PC-3 (cell line): ENCODE data around the gene NFATC2.

Experiments
- EZH2 ChIP-seq: fragments of 300-600 bp; sonication (generic); IDR thresholded peaks from one replicate; pipeline ENCODE4 v1.6.1; 2017; ENCODE audit warnings: antibody characterized with exemption, mild to moderate bottlenecking, low read length; ENCODE audit not compliant: unreplicated experiment
- EZH2phosphoT487 ChIP-seq: fragments of 300-600 bp; sonication (generic); IDR thresholded peaks from 2 replicates; pipeline ENCODE4 v1.6.1; 2018; ENCODE audit warnings: mild to moderate bottlenecking, antibody characterized with exemption, low read length, borderline replicate concordance
- TF ChIP-seq, protein P1 (sequence below): fragments of 300-600 bp; sonication (generic); conservative IDR thresholded peaks from 2 replicates; pipeline ENCODE4 v1.5.1; 2017; ENCODE audit warnings: antibody characterized with exemption, low read depth, mild to moderate bottlenecking, low read length

DNA sequence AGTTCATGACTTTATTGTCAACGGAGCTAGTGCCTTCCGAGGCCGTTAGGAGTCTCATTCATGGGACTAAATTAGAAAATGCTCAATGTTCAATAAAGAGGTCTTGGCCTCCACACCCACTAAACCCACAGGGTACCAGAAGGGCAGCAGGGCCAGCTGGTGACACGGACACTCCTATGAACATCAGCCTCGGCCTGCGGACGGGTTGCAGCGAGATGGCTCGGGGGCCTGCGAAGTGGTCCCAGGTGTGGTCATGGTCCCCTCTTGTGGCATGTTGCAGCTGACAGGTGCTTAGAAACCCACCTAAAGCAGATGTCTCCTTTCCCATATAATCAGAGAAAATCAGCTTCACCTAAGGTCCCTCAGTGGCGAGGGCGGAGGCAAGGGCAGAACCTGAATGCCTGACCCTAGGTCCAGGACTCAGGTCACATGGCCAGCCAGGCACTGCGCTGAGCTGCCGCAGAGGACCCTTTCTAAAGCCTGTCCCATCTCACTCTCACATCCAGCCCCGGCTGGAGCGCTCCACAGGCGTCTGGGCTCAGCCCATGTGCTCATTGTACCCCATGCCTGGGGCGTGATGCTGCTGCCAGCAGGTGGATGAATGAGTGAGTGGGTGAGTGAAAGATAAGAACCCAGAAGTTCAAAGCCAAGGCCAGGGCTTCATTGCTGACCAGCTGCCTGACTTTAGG lies 35.8 kb downstream of the NFATC2 start:
- TF ChIP-seq, protein P1, sequence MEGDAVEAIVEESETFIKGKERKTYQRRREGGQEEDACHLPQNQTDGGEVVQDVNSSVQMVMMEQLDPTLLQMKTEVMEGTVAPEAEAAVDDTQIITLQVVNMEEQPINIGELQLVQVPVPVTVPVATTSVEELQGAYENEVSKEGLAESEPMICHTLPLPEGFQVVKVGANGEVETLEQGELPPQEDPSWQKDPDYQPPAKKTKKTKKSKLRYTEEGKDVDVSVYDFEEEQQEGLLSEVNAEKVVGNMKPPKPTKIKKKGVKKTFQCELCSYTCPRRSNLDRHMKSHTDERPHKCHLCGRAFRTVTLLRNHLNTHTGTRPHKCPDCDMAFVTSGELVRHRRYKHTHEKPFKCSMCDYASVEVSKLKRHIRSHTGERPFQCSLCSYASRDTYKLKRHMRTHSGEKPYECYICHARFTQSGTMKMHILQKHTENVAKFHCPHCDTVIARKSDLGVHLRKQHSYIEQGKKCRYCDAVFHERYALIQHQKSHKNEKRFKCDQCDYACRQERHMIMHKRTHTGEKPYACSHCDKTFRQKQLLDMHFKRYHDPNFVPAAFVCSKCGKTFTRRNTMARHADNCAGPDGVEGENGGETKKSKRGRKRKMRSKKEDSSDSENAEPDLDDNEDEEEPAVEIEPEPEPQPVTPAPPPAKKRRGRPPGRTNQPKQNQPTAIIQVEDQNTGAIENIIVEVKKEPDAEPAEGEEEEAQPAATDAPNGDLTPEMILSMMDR = no peak
- TF ChIP-seq EZH2 (no peak), EZH2phosphoT487 (no peak)
